Spleen (tissue), 7 donors: ENCODE data around the gene SYCN.

ENCODE experiments used
- POLR2AphosphoS5 ChIP-seq, 3 donors: sonication (generic); formaldehyde crosslinking; IDR thresholded peaks; one replicate each; pipeline ENCODE4 v1.5.1; 2017; ENCODE audit warnings: antibody characterized with exemption in 3 of 3
- TF ChIP-seq, protein P1 (sequence below), 11 experiments: fragments of 200-600 bp in 7 of 11; fragments of 450-650 bp in 4 of 11; sonication (generic) in 4 of 11; IDR thresholded peaks in 8 of 11; conservative IDR thresholded peaks in 3 of 11; 1 replicate in 7 of 11; 2 replicates in 4 of 11; pipeline versions ENCODE4 v1.4.0 to v1.8.0; 2016 to 2021; ENCODE audit warnings: antibody characterized with exemption in 11 of 11, inconsistent platforms in 4 of 11, mild to moderate bottlenecking in 1 of 11
- donor health status: DM: no; HTN: no; CAD: no; lungs with moderate emphysema.
- donor health status: DM: no; HTN: no; CAD: no.
- donor health status: DM: no; HTN: no; CAD: no.

DNA sequence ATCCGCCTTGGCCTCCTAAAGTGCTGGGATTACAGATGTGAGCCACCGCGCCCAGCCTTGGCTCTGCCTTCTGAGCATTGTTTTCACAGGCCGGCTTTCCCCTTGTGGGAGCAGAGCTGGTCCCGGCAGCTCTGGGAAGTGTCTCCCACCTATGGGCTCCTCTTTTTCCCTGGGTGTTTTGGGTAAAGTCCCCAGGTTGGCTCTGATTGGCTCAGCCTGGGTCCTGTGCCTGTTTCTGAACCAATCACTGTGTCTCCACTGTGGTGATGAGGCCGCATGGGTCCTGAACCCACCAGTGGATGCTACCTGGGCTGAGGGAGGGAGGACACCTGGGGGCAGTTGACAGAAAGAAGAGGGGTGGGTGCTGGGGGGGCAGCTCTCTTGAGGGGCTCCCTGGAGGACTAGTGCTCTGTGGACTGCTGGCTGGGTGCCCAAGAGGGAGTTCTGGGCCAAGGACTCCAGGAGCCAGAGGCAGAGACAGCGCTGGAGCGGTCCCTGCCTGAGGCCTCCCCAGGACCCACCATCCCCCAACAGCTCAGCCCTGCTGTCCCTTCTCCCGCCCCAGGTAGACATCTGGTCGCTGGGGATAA, 26.9 kb downstream of the SYCN start:
- TF ChIP-seq, protein P1, sequence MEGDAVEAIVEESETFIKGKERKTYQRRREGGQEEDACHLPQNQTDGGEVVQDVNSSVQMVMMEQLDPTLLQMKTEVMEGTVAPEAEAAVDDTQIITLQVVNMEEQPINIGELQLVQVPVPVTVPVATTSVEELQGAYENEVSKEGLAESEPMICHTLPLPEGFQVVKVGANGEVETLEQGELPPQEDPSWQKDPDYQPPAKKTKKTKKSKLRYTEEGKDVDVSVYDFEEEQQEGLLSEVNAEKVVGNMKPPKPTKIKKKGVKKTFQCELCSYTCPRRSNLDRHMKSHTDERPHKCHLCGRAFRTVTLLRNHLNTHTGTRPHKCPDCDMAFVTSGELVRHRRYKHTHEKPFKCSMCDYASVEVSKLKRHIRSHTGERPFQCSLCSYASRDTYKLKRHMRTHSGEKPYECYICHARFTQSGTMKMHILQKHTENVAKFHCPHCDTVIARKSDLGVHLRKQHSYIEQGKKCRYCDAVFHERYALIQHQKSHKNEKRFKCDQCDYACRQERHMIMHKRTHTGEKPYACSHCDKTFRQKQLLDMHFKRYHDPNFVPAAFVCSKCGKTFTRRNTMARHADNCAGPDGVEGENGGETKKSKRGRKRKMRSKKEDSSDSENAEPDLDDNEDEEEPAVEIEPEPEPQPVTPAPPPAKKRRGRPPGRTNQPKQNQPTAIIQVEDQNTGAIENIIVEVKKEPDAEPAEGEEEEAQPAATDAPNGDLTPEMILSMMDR (IDR thresholded peaks at IDR 0.05 in 8 of 11, conservative IDR thresholded peaks at IDR 0.05 in 3 of 11), result no peak
- no peak for TF ChIP-seq POLR2AphosphoS5 (IDR thresholded peaks at IDR 0.05)
